ENCODE results near the gene PCDH17.

GRCh38 chr13:57595775-57596174, 35.8 kb upstream of the PCDH17 start:
- TF ChIP-seq HIVEP1 (CRISPR knock-in tag; IDR thresholded peaks at IDR 0.05) (no peak), ZBTB26 (CRISPR knock-in tag; IDR thresholded peaks at IDR 0.05) (no peak), SP2 (IDR thresholded peaks at IDR 0.05; ENCODE audit: extremely low read depth, low read depth, low read length, poor library complexity, severe bottlenecking) (no peak), ZBTB40 (IDR thresholded peaks at IDR 0.05) (no peak), ZBTB40 (CRISPR knock-in tag; IDR thresholded peaks at IDR 0.05) (no peak)
